Nephron (organoid): Measurements from ENCODE around the gene PRKCB.
A peak's percentile ranks its signal among the peaks of the same experiment; 100 is the strongest.

Experiments used
- H3K27ac Mint-ChIP-seq, 3 experiments: 2 replicates each; pipeline ENCODE4 v1.8.0; 2020; ENCODE audit warnings: mixed read lengths in 3 of 3, mild to moderate bottlenecking in 2 of 3, moderate library complexity in 1 of 3
- H3K27me3 Mint-ChIP-seq: 2 replicates; pipeline ENCODE4 v1.8.0; 2021; ENCODE audit warnings: low read depth, mild to moderate bottlenecking, moderate library complexity, mixed read lengths
- H3K36me3 Mint-ChIP-seq: 2 replicates; pipeline ENCODE4 v1.8.0; 2020; ENCODE audit warnings: low read depth, mixed read lengths
- H3K4me1 Mint-ChIP-seq: 2 replicates; pipeline ENCODE4 v1.8.0; 2020; ENCODE audit warnings: mixed read lengths
- H3K4me3 Mint-ChIP-seq, 3 experiments: 2 replicates each; pipeline ENCODE4 v1.8.0; 2020; ENCODE audit warnings: mild to moderate bottlenecking in 3 of 3, mixed read lengths in 3 of 3, moderate library complexity in 2 of 3
- H3K9me3 Mint-ChIP-seq: 2 replicates; pipeline ENCODE4 v1.8.0; 2020; ENCODE audit warnings: mixed read lengths
- TF ChIP-seq, protein P1 (sequence below), 3 experiments: fragments of 200-600 bp; sonication (generic); IDR thresholded peaks; one replicate each; pipeline ENCODE4 v1.5.0; 2021; ENCODE audit warnings: antibody characterized with exemption in 3 of 3; ENCODE audit not compliant: unreplicated experiment in 3 of 3

PRKCB gene

GRCh38 chr16:24007391-24007790 lies 171.6 kb downstream of the PRKCB start:
- Mint-ChIP-seq H3K36me3 (no peaks in the 10 kb centered on the region), H3K27ac (no peak overlapping the region), H3K4me3 (no peak overlapping the region), H3K4me1 (no peaks in the 10 kb centered on the region), H3K9me3 (no peaks in the 10 kb centered on the region), H3K27me3 (peaks cover 11% of the 10 kb centered on the region)
- TF ChIP-seq, protein P1, sequence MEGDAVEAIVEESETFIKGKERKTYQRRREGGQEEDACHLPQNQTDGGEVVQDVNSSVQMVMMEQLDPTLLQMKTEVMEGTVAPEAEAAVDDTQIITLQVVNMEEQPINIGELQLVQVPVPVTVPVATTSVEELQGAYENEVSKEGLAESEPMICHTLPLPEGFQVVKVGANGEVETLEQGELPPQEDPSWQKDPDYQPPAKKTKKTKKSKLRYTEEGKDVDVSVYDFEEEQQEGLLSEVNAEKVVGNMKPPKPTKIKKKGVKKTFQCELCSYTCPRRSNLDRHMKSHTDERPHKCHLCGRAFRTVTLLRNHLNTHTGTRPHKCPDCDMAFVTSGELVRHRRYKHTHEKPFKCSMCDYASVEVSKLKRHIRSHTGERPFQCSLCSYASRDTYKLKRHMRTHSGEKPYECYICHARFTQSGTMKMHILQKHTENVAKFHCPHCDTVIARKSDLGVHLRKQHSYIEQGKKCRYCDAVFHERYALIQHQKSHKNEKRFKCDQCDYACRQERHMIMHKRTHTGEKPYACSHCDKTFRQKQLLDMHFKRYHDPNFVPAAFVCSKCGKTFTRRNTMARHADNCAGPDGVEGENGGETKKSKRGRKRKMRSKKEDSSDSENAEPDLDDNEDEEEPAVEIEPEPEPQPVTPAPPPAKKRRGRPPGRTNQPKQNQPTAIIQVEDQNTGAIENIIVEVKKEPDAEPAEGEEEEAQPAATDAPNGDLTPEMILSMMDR (IDR thresholded peaks at IDR 0.05; ENCODE audit: unreplicated experiment in 3 of 3), result no peak

- no peaks in the 10 kb centered on the region for H3K4me1 Mint-ChIP-seq
- no peak overlapping the region for H3K4me3 Mint-ChIP-seq
- no peaks in the 10 kb centered on the region for H3K36me3 Mint-ChIP-seq
- no peak overlapping the region for H3K27ac Mint-ChIP-seq
- no peaks in the 10 kb centered on the region for H3K9me3 Mint-ChIP-seq
- TF ChIP-seq, protein P1 (IDR thresholded peaks at IDR 0.05; ENCODE audit: unreplicated experiment in 3 of 3), result no peak
- H3K27me3 Mint-ChIP-seq, result peaks cover 15% of the 10 kb centered on the region
Measured at GRCh38 chr16:24007934-24008333, 172.2 kb downstream of the PRKCB start.

GRCh38 chr16:24009098-24009497 lies 173.3 kb downstream of the PRKCB start:
- TF ChIP-seq, protein P1 (IDR thresholded peaks at IDR 0.05; ENCODE audit: unreplicated experiment in 3 of 3), result no peak
- H3K27ac Mint-ChIP-seq, result no peak overlapping the region
- peaks cover 20% of the 10 kb centered on the region for H3K27me3 Mint-ChIP-seq
- H3K4me3 Mint-ChIP-seq, result no peak overlapping the region
- no peaks in the 10 kb centered on the region for H3K9me3 Mint-ChIP-seq
- H3K36me3 Mint-ChIP-seq, result no peaks in the 10 kb centered on the region
- no peaks in the 10 kb centered on the region for H3K4me1 Mint-ChIP-seq

DNA sequence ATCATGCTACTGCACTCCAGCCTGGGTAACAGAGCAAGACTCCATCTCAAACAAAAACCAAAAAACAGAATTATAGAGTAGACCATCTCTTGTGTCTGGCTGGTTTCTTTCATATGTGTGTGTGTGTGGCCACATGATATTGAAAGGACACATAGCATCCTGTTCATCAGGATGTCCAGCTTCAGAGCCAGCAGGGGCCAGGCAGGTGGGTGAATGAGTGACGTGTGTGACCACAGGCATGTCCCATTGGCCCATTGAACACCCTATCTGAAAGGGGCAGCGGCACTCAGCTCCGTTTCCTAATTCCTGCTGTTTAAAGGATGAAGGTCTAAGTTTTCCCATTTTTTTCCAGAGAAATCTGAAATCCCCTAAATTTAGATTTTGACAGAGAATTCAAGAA lies 174.2 kb downstream of the PRKCB start:
- H3K36me3 Mint-ChIP-seq, result no peaks in the 10 kb centered on the region
- peaks cover 20% of the 10 kb centered on the region for H3K27me3 Mint-ChIP-seq
- no peak overlapping the region for H3K27ac Mint-ChIP-seq
- TF ChIP-seq, protein P1 (IDR thresholded peaks at IDR 0.05; ENCODE audit: unreplicated experiment in 3 of 3), result no peak
- no peaks in the 10 kb centered on the region for H3K4me1 Mint-ChIP-seq
- no peak overlapping the region for H3K4me3 Mint-ChIP-seq
- no peaks in the 10 kb centered on the region for H3K9me3 Mint-ChIP-seq

DNA sequence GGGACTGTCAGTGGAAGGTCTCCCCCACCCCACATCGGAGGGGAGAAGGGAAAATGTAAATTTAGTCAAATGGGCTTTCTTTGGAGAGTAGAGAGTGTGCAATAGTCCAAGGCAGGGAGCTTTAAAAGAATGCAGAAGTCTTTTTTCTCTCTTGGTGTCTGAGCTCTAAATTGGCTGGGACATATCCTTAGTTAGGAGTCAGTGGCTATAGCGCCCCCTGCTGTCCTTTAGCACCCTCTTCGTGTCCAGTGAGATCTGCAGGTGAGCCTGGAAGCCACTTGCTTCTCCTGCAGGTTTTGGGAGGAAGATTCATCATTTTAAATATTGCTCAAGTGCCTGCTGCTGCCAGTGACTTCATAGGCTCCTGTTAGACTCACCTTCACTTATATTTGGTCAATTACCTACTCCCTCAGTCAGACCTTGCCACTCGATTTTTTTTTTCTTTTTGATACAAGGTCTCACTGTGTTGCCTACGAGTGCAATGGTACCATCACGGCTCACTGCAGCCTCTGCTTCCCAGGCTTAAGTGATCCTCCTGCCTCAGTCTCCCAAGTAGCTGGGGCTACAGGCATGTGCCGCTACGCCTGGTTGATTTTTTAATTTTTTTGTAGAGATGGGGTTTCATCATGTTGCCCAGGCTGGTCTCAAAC lies 174.8 kb downstream of the PRKCB start:
- H3K4me1 Mint-ChIP-seq, result no peaks in the 10 kb centered on the region
- no peaks in the 10 kb centered on the region for H3K36me3 Mint-ChIP-seq
- TF ChIP-seq, protein P1 (IDR thresholded peaks at IDR 0.05; ENCODE audit: unreplicated experiment in 3 of 3), result peak; percentile 70 to 78 (median 74)
- H3K9me3 Mint-ChIP-seq, result no peaks in the 10 kb centered on the region
- H3K27ac Mint-ChIP-seq, result no peak overlapping the region
- peaks cover 22% of the 10 kb centered on the region for H3K27me3 Mint-ChIP-seq
- no peak overlapping the region for H3K4me3 Mint-ChIP-seq

- Mint-ChIP-seq H3K9me3 (no peaks in the 10 kb centered on the region), H3K4me3 (no peak overlapping the region), H3K27me3 (peaks cover 23% of the 10 kb centered on the region), H3K4me1 (no peaks in the 10 kb centered on the region), H3K27ac (no peak overlapping the region), H3K36me3 (no peaks in the 10 kb centered on the region)
- TF ChIP-seq, protein P1 (IDR thresholded peaks at IDR 0.05; ENCODE audit: unreplicated experiment in 3 of 3), result no peak
Measured at GRCh38 chr16:24011237-24011636, 175.5 kb downstream of the PRKCB start.
